ENCODE data around the gene OR10V1. TPM values are rescaled to one million over a fixed set of nuclear protein-coding genes. Genes with fewer than 3 reads are reported as not detected.

OR10V1 gene
- total and polyA plus RNA-seq, 9 of the 15 experiments (the other 6 are each of a cell fraction or from before 2014, with no cell fraction given), result not detected

DNA sequence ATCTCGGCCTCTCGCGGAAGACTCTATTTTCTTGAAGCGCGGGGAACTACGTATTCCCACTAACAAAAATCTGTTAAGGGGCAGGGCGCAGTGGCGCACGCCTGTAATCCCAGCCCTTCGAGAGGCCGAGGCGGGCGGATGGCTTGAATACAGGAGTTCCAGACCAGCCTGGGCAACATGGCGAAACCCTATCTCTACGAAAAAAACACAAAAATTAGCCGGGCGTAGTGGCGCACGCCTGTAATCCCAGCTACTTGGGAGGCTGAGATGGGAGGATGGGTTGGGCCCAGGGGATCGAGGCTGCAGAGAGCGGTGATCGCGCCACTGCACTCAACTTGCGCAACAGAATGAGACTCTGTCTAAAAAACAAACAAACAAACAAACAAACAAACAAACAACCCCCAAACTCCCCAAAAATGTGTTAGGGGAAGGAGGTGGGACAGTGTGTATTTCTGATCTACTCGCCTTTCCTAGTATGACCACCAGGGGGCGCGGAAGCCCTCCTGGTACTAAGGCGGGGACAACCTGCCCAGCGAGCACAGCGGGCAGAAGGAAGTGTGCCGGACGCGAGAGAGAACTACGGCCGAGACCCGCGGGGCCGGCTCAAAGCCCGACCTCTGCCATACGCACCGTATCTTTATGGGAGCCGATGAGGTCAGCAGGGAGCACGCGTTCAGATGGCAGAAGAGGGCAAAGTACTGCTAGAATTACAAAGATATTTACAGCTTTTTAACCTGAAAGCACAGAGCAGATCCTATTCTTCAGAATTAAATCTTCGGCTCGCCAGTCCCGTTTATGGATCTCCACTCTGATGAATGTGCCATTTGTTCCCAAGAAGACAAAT, 40.2 kb upstream of the OR10V1 start (continued):
- TF ChIP-seq, protein P1, sequence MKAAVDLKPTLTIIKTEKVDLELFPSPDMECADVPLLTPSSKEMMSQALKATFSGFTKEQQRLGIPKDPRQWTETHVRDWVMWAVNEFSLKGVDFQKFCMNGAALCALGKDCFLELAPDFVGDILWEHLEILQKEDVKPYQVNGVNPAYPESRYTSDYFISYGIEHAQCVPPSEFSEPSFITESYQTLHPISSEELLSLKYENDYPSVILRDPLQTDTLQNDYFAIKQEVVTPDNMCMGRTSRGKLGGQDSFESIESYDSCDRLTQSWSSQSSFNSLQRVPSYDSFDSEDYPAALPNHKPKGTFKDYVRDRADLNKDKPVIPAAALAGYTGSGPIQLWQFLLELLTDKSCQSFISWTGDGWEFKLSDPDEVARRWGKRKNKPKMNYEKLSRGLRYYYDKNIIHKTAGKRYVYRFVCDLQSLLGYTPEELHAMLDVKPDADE (conservative IDR thresholded peaks at IDR 0.05; ENCODE audit: control insufficient read depth, low read depth, low read length), result peak; percentile 83
- TF ChIP-seq ZKSCAN3 (CRISPR knock-in tag; IDR thresholded peaks at IDR 0.05) (no peak), CXXC5 (CRISPR knock-in tag; IDR thresholded peaks at IDR 0.05) (peak; percentile 76), HDAC2 (IDR thresholded peaks at IDR 0.05) (peak; percentile 20; the same call in 1 of the 2 replicates), ZNF445 (CRISPR knock-in tag; IDR thresholded peaks at IDR 0.05; ENCODE audit: low read depth) (no peak), NR2C2 (CRISPR knock-in tag; IDR thresholded peaks at IDR 0.05) (no peak), NR2C2 (tag; IDR thresholded peaks at IDR 0.05) (peak; percentile 3; the same call in 1 of the 2 replicates), CBX3 (IDR thresholded peaks at IDR 0.05; ENCODE audit: borderline replicate concordance in 1 of 2, low read length in 2 of 2) (peak in 1 of 2 experiments; percentile 72; a peak in 1 of 3 replicates), MLLT1 (IDR thresholded peaks at IDR 0.05) (peak; percentile 35 to 96; a peak in 3 of 4 replicates), NFE2L1 (tag; IDR thresholded peaks at IDR 0.05; ENCODE audit: borderline replicate concordance, low read depth) (no peak), CBFA2T3 (IDR thresholded peaks at IDR 0.05) (peak; percentile 10; the same call in 1 of the 2 replicates), MAZ (CRISPR knock-in tag; conservative IDR thresholded peaks at IDR 0.05 in 1 of 2, IDR thresholded peaks at IDR 0.05 in 1 of 2) (peak; percentile 72), PCBP2 (IDR thresholded peaks at IDR 0.05; ENCODE audit: low read depth, low read length, poor library complexity, severe bottlenecking) (no peak)
- TF ChIP-seq, protein P2, sequence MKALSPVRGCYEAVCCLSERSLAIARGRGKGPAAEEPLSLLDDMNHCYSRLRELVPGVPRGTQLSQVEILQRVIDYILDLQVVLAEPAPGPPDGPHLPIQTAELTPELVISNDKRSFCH (CRISPR knock-in tag; IDR thresholded peaks at IDR 0.05), result no peak
- TF ChIP-seq, protein P2 (tag; IDR thresholded peaks at IDR 0.05), result peak; percentile 36; the same call in 1 of the 2 replicates
- TF ChIP-seq, protein P3, sequence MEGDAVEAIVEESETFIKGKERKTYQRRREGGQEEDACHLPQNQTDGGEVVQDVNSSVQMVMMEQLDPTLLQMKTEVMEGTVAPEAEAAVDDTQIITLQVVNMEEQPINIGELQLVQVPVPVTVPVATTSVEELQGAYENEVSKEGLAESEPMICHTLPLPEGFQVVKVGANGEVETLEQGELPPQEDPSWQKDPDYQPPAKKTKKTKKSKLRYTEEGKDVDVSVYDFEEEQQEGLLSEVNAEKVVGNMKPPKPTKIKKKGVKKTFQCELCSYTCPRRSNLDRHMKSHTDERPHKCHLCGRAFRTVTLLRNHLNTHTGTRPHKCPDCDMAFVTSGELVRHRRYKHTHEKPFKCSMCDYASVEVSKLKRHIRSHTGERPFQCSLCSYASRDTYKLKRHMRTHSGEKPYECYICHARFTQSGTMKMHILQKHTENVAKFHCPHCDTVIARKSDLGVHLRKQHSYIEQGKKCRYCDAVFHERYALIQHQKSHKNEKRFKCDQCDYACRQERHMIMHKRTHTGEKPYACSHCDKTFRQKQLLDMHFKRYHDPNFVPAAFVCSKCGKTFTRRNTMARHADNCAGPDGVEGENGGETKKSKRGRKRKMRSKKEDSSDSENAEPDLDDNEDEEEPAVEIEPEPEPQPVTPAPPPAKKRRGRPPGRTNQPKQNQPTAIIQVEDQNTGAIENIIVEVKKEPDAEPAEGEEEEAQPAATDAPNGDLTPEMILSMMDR (IDR thresholded peaks at IDR 0.05 in 2 of 3, conservative IDR thresholded peaks at IDR 0.05 in 1 of 3; ENCODE audit: insufficient read depth in 2 of 3, low read depth in 1 of 3, low read length in 3 of 3), result peak; percentile 86 to 93 (median 87)
- TF ChIP-seq, protein P4, sequence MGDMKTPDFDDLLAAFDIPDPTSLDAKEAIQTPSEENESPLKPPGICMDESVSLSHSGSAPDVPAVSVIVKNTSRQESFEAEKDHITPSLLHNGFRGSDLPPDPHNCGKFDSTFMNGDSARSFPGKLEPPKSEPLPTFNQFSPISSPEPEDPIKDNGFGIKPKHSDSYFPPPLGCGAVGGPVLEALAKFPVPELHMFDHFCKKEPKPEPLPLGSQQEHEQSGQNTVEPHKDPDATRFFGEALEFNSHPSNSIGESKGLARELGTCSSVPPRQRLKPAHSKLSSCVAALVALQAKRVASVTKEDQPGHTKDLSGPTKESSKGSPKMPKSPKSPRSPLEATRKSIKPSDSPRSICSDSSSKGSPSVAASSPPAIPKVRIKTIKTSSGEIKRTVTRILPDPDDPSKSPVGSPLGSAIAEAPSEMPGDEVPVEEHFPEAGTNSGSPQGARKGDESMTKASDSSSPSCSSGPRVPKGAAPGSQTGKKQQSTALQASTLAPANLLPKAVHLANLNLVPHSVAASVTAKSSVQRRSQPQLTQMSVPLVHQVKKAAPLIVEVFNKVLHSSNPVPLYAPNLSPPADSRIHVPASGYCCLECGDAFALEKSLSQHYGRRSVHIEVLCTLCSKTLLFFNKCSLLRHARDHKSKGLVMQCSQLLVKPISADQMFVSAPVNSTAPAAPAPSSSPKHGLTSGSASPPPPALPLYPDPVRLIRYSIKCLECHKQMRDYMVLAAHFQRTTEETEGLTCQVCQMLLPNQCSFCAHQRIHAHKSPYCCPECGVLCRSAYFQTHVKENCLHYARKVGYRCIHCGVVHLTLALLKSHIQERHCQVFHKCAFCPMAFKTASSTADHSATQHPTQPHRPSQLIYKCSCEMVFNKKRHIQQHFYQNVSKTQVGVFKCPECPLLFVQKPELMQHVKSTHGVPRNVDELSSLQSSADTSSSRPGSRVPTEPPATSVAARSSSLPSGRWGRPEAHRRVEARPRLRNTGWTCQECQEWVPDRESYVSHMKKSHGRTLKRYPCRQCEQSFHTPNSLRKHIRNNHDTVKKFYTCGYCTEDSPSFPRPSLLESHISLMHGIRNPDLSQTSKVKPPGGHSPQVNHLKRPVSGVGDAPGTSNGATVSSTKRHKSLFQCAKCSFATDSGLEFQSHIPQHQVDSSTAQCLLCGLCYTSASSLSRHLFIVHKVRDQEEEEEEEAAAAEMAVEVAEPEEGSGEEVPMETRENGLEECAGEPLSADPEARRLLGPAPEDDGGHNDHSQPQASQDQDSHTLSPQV (IDR thresholded peaks at IDR 0.05), result peak; percentile 66; the same call in 1 of the 2 replicates
